PC-9 (cell line): ENCODE measurements around the gene TNFAIP1. TPM values are rescaled to one million over a fixed set of nuclear protein-coding genes. Genes with fewer than 3 reads are reported as not detected.

ENCODE experiments used
- BruUV-seq: library from RNA; stranded (reverse); fragments of 400-500 nt; replicated peaks from 2 replicates; lab custom pipeline; 2021; lab: Mats Ljungman, UMichigan
- CTCF ChIA-PET: fragments of 300-600 bp; sonication (Branson Sonifier 250); formaldehyde crosslinking; loops from one replicate; lab custom pipeline; 2022; ENCODE audit warnings: antibody characterized with exemption; lab: Charles Lee
- POLR2A ChIA-PET: fragments of 300-600 bp; sonication (Branson Sonifier 250); formaldehyde crosslinking; loops from one replicate; lab custom pipeline; 2022; ENCODE audit warnings: antibody characterized with exemption; ENCODE audit not compliant: unreplicated experiment; lab: Charles Lee
- DNase-seq, 2 experiments: peaks; one replicate each; pipeline versions ENCODE4 v3.0.0 to v3.0.0-alpha.2; 2015 to 2022; ENCODE audit warnings: mixed read lengths in 1 of 2
- H2AFZ ChIP-seq: fragments of 200-600 bp; sonication (generic); 2 replicates; pipeline ENCODE4 v1.8.1; 2017; ENCODE audit warnings: antibody characterized with exemption
- H3F3A ChIP-seq: fragments of 200-600 bp; sonication (generic); 2 replicates; pipeline ENCODE4 v1.8.1; 2017; ENCODE audit warnings: antibody characterized with exemption, mild to moderate bottlenecking, low read depth; ENCODE audit not compliant: insufficient read depth
- H3K27ac ChIP-seq: fragments of 200-600 bp; sonication (generic); 2 replicates; pipeline ENCODE4 v1.6.1; 2016; ENCODE audit warnings: mixed run types
- H3K27me3 ChIP-seq: fragments of 200-600 bp; sonication (generic); 2 replicates; pipeline ENCODE4 v1.6.1; 2016; ENCODE audit warnings: low read depth, mixed run types; ENCODE audit not compliant: insufficient read depth
- H3K36me3 ChIP-seq: fragments of 200-600 bp; sonication (generic); 2 replicates; pipeline ENCODE4 v1.6.1; 2016; ENCODE audit warnings: low read depth, mixed run types
- H3K4me1 ChIP-seq: fragments of 200-600 bp; sonication (generic); replicated peaks from 2 replicates; pipeline ENCODE4 v1.6.1; 2016; ENCODE audit warnings: mixed run types; ENCODE audit not compliant: insufficient read depth
- H3K4me2 ChIP-seq: fragments of 200-600 bp; sonication (generic); 2 replicates; pipeline ENCODE4 v1.6.1; 2017; ENCODE audit warnings: mixed run types
- H3K4me3 ChIP-seq: fragments of 200-600 bp; sonication (generic); 2 replicates; pipeline ENCODE4 v1.6.1; 2016; ENCODE audit warnings: mixed run types
- H3K79me2 ChIP-seq: fragments of 200-600 bp; sonication (generic); 2 replicates; pipeline ENCODE4 v1.6.1; 2017; ENCODE audit warnings: low read depth, mixed run types
- H3K9me2 ChIP-seq: fragments of 200-600 bp; sonication (generic); 2 replicates; pipeline ENCODE4 v1.8.1; 2017; ENCODE audit warnings: mild to moderate bottlenecking; ENCODE audit not compliant: insufficient read depth
- H3K9me3 ChIP-seq: fragments of 200-600 bp; sonication (generic); 2 replicates; pipeline ENCODE4 v1.8.1; 2016; ENCODE audit warnings: low read depth; ENCODE audit not compliant: insufficient read depth
- H4K20me1 ChIP-seq: fragments of 200-600 bp; sonication (generic); 2 replicates; pipeline ENCODE4 v1.8.1; 2017; ENCODE audit not compliant: insufficient read depth
- EZH2 ChIP-seq: fragments of 200-600 bp; sonication (generic); IDR thresholded peaks from 2 replicates; pipeline ENCODE4 v1.8.0; 2017; ENCODE audit warnings: antibody characterized with exemption, low read depth
- intact Hi-C: fragments of 100-400 bp; cut with micrococcal nuclease; formaldehyde crosslinking; loops from one replicate; pipeline ENCODE4 v1.10.0; 2022; ENCODE audit not compliant: unreplicated experiment
- total RNA-seq: library from RNA; stranded (reverse); gene quantifications from 2 replicates; pipeline ENCODE4 v1.2.3, GENCODE V29; 2021
- TF ChIP-seq, protein P1 (sequence below): fragments of 200-600 bp; sonication (generic); conservative IDR thresholded peaks from 2 replicates; pipeline ENCODE4 v1.6.1; 2017; ENCODE audit warnings: mixed run types, antibody characterized with exemption, mild to moderate bottlenecking, moderate library complexity

TNFAIP1 gene
- total RNA-seq, 1 experiment from 2014 or later, result 46.8 TPM

DNA sequence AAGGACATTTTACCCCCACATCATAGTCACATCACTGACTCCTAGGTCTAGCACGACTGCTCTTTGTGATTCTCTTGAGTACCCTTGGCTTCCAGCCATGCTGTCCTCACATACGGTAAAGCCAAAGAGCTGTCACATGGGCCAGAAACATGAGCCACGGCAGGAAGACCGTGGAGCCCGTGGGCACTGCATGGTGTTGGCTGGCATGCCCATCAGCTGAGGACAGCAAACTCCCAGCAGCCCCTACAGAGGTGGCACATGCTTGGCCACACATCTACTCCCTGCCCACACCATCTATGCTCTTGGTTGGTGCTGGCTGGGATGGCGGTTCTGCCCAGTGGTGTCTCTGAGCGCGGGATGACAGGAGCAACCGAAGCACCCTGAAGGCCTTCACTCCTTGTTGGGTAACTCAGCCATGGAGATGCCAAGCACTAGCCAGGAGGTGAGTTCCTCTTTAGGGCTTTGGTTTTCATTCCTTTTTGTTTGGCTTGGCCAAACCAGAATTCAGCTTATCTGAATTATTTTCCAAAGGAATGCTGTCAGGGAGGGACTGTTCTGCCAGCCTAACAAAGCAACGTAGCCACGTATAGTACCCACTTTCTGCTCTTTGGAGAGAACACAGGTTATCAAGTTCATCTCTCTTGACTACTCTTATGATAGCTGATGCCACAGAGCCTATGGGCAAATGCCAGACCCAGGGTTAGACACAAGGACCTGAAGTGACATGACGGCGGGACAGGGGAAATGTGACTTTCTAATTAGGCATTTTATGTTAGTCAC, 10.0 kb downstream of the TNFAIP1 start:
- H2AFZ ChIP-seq, result no peak overlapping the region
- no peak overlapping the region for H3K4me3 ChIP-seq
- DNase-seq, result peak; percentile 59 to 65
- peaks cover 26% of the 10 kb centered on the region for H3K4me1 ChIP-seq
- H3K4me2 ChIP-seq, result no peak overlapping the region
- peaks cover 24% of the 10 kb centered on the region for H3K36me3 ChIP-seq
- TF ChIP-seq, protein P1, sequence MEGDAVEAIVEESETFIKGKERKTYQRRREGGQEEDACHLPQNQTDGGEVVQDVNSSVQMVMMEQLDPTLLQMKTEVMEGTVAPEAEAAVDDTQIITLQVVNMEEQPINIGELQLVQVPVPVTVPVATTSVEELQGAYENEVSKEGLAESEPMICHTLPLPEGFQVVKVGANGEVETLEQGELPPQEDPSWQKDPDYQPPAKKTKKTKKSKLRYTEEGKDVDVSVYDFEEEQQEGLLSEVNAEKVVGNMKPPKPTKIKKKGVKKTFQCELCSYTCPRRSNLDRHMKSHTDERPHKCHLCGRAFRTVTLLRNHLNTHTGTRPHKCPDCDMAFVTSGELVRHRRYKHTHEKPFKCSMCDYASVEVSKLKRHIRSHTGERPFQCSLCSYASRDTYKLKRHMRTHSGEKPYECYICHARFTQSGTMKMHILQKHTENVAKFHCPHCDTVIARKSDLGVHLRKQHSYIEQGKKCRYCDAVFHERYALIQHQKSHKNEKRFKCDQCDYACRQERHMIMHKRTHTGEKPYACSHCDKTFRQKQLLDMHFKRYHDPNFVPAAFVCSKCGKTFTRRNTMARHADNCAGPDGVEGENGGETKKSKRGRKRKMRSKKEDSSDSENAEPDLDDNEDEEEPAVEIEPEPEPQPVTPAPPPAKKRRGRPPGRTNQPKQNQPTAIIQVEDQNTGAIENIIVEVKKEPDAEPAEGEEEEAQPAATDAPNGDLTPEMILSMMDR, result no peak
- TF ChIP-seq EZH2, result no peak
- H3K9me2 ChIP-seq, result no peaks in the 10 kb centered on the region
- CTCF ChIA-PET, result interaction anchor here (0.5 to 0.7 kb wide), 3 partner anchors 36 to 541 kb away, joined by 3 to 4 read pairs (median 4); no protein-coding TSS in a partner anchor
- intact Hi-C loops, result no loop called here
- H3F3A ChIP-seq, result peaks cover 56% of the 10 kb centered on the region
- H3K27me3 ChIP-seq, result no peaks in the 10 kb centered on the region
- POLR2A ChIA-PET, result interaction anchor here (0.7 to 2.5 kb wide), 3 partner anchors 10 to 453 kb away, joined by 3 to 42 read pairs (median 11); partner anchors contain the start of genes IFT20 and TNFAIP1
- H3K79me2 ChIP-seq, result no peaks in the 10 kb centered on the region
- no TSS peak for BruUV-seq
- no peaks in the 10 kb centered on the region for H3K9me3 ChIP-seq
- H4K20me1 ChIP-seq, result 0 out of 2 replicates have a peak, but pooled peaks cover 3% of the 10 kb centered on the region
- H3K27ac ChIP-seq, result peak overlapping the region; percentile 72; the same call in 1 of the 2 replicates

DNA sequence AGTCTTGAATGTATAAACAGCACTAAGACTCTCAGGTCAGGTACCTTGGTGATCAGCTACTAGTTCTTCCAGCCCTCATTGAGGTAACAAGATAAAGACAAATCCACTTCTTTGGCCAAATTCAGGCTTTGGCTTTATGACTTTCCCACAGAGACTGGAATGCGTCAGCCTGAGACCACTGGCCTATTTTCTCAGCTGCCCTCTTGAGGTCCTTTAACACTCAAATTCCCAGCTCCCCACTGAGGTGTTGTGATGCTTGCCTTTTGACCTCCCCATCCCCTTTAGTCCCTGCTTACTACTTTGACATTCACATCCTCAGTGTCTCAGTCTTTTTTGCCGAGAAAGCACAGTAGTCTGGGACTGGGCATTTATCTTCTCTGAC, 10.6 kb downstream of the TNFAIP1 start:
- Histone ChIP-seq H3F3A (peaks cover 56% of the 10 kb centered on the region), H3K27ac (peak overlapping the region; percentile 72), H2AFZ (no peak overlapping the region), H3K9me2 (no peaks in the 10 kb centered on the region), H3K79me2 (no peaks in the 10 kb centered on the region), H4K20me1 (0 out of 2 replicates have a peak, but pooled peaks cover 3% of the 10 kb centered on the region), H3K4me1 (peaks cover 26% of the 10 kb centered on the region), H3K4me2 (peak overlapping the region; percentile 39), H3K36me3 (peaks cover 24% of the 10 kb centered on the region), H3K4me3 (no peak overlapping the region), H3K27me3 (no peaks in the 10 kb centered on the region), H3K9me3 (no peaks in the 10 kb centered on the region)
- TSS peak; percentile 17 for BruUV-seq
- ChIA-PET POLR2A (interaction anchor here (0.8 to 2.5 kb wide), 2 partner anchors 11 to 71 kb away, joined by 3 to 42 read pairs; partner anchors contain the start of genes IFT20 and TNFAIP1), CTCF (interaction anchor here (0.6 to 0.7 kb wide), 2 partner anchors 37 to 541 kb away, joined by 4 read pairs; no protein-coding TSS in a partner anchor)
- no peak for DNase-seq
- TF ChIP-seq EZH2, result no peak
- TF ChIP-seq, protein P1, result no peak
- intact Hi-C loops, result no loop called here

DNA sequence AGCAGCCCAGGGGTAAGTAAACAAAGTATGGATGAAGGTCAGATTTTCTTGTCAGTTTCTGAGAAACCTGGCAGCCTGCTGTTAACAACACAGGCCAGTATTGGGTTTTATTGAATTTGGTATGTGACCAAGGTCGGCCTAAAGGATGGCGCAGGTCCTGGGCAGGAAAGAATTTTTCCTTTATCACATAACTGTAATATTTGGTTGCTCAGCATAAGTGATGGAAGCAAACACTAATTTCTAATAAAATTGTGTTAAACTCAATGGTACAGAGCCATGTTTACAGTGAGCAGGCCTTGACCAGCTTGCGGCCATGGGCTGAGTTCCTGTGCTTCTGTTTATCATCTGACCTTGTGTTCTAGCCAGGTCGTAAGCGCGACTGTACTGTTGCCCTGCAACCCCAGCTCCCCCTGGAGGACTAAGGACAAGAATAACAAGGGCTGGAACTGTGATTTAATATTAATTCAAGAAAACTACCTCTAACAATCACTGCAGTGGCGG, 11.2 kb downstream of the TNFAIP1 start:
- Histone ChIP-seq H4K20me1 (0 out of 2 replicates have a peak, but pooled peaks cover 3% of the 10 kb centered on the region), H3F3A (peaks cover 56% of the 10 kb centered on the region), H3K4me2 (peak overlapping the region; percentile 39), H3K4me3 (no peak overlapping the region), H3K27me3 (no peaks in the 10 kb centered on the region), H3K79me2 (no peaks in the 10 kb centered on the region), H3K27ac (peak overlapping the region; percentile 72), H3K9me3 (no peaks in the 10 kb centered on the region), H3K36me3 (peaks cover 24% of the 10 kb centered on the region), H3K4me1 (peaks cover 26% of the 10 kb centered on the region), H3K9me2 (no peaks in the 10 kb centered on the region), H2AFZ (no peak overlapping the region)
- POLR2A ChIA-PET, result interaction anchor here (0.6 to 2.5 kb wide), 7 partner anchors 11 to 1052 kb away, joined by 3 to 42 read pairs (median 5); partner anchors contain the start of genes IFT20 and TNFAIP1
- TF ChIP-seq EZH2, result no peak
- TF ChIP-seq, protein P1, result peak; percentile 35; the same call in 1 of the 2 replicates
- BruUV-seq, result no TSS peak
- CTCF ChIA-PET, result interaction anchor here (0.7 kb wide), 2 partner anchors 8 to 11 kb away, joined by 3 to 6 read pairs; partner anchors contain the start of genes IFT20 and TNFAIP1
- DNase-seq, result no peak
- intact Hi-C loops, result loop anchor here (1.0 kb wide), 2 partner anchors 10 to 34 kb away; no protein-coding TSS in a partner anchor
